NCI-H128 (cell line): ENCODE results near the gene MEOX1.
"Not testable (repeated sequence)": the region's sequence is repeated elsewhere in the genome, so short reads cannot be mapped to it uniquely, and the experiment has no call there.

Experiments
- DNase-seq: peaks from one replicate; lab custom pipeline; 2025; ENCODE audit not compliant: unreplicated experiment; lab: John Stamatoyannopoulos, UW

The MEOX1 gene

GRCh38 chr17:43619705-43620104, 42.0 kb downstream of the MEOX1 start:
- DNase-seq, result no peak

- no peak for DNase-seq
Measured at GRCh38 chr17:43618276-43618675, 43.4 kb downstream of the MEOX1 start.

- DNase-seq, result no peak
Measured at GRCh38 chr17:43616852-43617251, 44.9 kb downstream of the MEOX1 start.

GRCh38 chr17:43616421-43616820, 45.3 kb downstream of the MEOX1 start:
- DNase-seq, result no peak

GRCh38 chr17:43616029-43616351, 45.7 kb downstream of the MEOX1 start:
- no peak for DNase-seq

- DNase-seq, result no peak
Measured at GRCh38 chr17:43615330-43616028, 46.2 kb downstream of the MEOX1 start.

GRCh38 chr17:43614561-43614960, 47.2 kb downstream of the MEOX1 start:
- DNase-seq, result peak; percentile 13

- DNase-seq, result no peak
Measured at GRCh38 chr17:43613917-43614316, 47.8 kb downstream of the MEOX1 start.

- DNase-seq, result no peak
Measured at GRCh38 chr17:43612515-43612914, 49.2 kb downstream of the MEOX1 start.

- no peak for DNase-seq
Measured at GRCh38 chr17:43611230-43611969, 50.3 kb downstream of the MEOX1 start.

GRCh38 chr17:43609613-43610385, 51.9 kb downstream of the MEOX1 start:
- DNase-seq, result no peak

- no peak for DNase-seq
Measured at GRCh38 chr17:43608313-43608712, 53.4 kb downstream of the MEOX1 start.

GRCh38 chr17:43604549-43604948, 57.2 kb downstream of the MEOX1 start:
- no peak for DNase-seq

GRCh38 chr17:43603321-43603720, 58.4 kb downstream of the MEOX1 start:
- DNase-seq, result no peak

- not testable (repeated sequence) for DNase-seq
Measured at GRCh38 chr17:43602556-43602955, 59.2 kb downstream of the MEOX1 start.

- DNase-seq, result no peak
Measured at GRCh38 chr17:43601280-43602039, 60.3 kb downstream of the MEOX1 start.

GRCh38 chr17:43599835-43600234, 61.9 kb downstream of the MEOX1 start:
- DNase-seq, result no peak

GRCh38 chr17:43599046-43599395, 62.7 kb downstream of the MEOX1 start:
- no peak for DNase-seq

GRCh38 chr17:43598357-43599045, 63.2 kb downstream of the MEOX1 start:
- no peak for DNase-seq

GRCh38 chr17:43597624-43598356, 63.9 kb downstream of the MEOX1 start:
- no peak for DNase-seq
